Activated CD8-positive, alpha-beta T cell treated with anti-CD3 and anti-CD28 coated beads for 36 hours (primary cell): Measurements from ENCODE around the gene MTCL1. TPM values are rescaled to one million over a fixed set of nuclear protein-coding genes. Genes with fewer than 3 reads are reported as not detected.

Experiments
- ATAC-seq: fragments of 200-7000 bp; cut with Tn5 transposase; one replicate; pipeline ENCODE4 v1.10.0; 2021; ENCODE audit warnings: mild to moderate bottlenecking, moderate library complexity
- CTCF ChIA-PET: fragments of 350-600 bp; sonication (Branson Sonifier 250); formaldehyde crosslinking; loops from one replicate; lab custom pipeline; 2021; ENCODE audit warnings: antibody characterized with exemption; lab: Charles Lee
- POLR2A ChIA-PET: fragments of 350-600 bp; sonication (Branson Sonifier 250); formaldehyde crosslinking; loops from one replicate; lab custom pipeline; 2021; ENCODE audit warnings: antibody characterized with exemption; lab: Charles Lee
- DNase-seq: peaks from one replicate; pipeline ENCODE4 v3.0.0-alpha.2; 2020
- H3K27ac Mint-ChIP-seq: one replicate; pipeline ENCODE4 v1.8.0; 2021; ENCODE audit warnings: mild to moderate bottlenecking, mixed read lengths
- H3K27me3 Mint-ChIP-seq: one replicate; pipeline ENCODE4 v1.8.0; 2021; ENCODE audit warnings: mixed read lengths
- H3K36me3 Mint-ChIP-seq: one replicate; pipeline ENCODE4 v1.8.0; 2021; ENCODE audit warnings: low read depth, mixed read lengths
- H3K4me1 Mint-ChIP-seq: one replicate; pipeline ENCODE4 v1.8.0; 2021; ENCODE audit warnings: low read depth, mixed read lengths
- H3K4me3 Mint-ChIP-seq: one replicate; pipeline ENCODE4 v1.8.0; 2021; ENCODE audit warnings: mild to moderate bottlenecking, moderate library complexity, mixed read lengths
- H3K9me3 Mint-ChIP-seq: one replicate; pipeline ENCODE4 v1.8.0; 2021; ENCODE audit warnings: mixed read lengths
- intact Hi-C: fragments of 100-400 bp; cut with micrococcal nuclease; formaldehyde crosslinking; loops from one replicate; pipeline ENCODE4 v1.10.0; 2022
- total RNA-seq, 2 experiments: library from RNA; stranded (reverse); gene quantifications; one replicate each; pipeline ENCODE4 v1.2.3, GENCODE V29; 2021
- TF ChIP-seq, protein P1 (sequence below): fragments of 200-600 bp; IDR thresholded peaks from one replicate; pipeline ENCODE4 v1.8.0; 2022; ENCODE audit warnings: antibody characterized with exemption, mild to moderate bottlenecking

Gene MTCL1
- total RNA-seq, 2 experiments from 2014 or later, result 0.25 to 0.52 TPM

DNA sequence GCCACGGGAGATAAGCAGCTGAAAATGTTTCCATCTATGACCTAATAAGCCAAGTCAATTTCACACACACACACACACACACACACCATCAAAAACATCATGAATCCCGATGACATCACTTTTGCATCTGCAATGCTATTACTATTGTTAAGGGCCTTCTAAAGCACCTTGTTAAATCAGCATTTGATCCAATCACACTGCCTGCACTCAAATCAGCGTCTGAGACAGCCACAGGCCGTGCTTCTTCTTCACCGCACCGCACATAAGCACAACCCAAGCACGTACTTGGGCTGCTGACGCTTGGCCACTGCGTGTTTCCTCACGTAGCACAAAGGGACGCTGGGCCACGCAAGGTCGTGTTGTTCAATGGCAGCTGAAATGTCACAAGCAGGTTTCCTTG, 15.8 kb upstream of the MTCL1 start:
- ChIA-PET POLR2A (no interaction called here), CTCF (interaction anchor here (1.5 to 1.6 kb wide), 2 partner anchors 35 to 298 kb away, joined by 4 to 6 read pairs; no protein-coding TSS in a partner anchor)
- Mint-ChIP-seq H3K27ac (no peak overlapping the region), H3K36me3 (no peaks in the 10 kb centered on the region), H3K9me3 (no peaks in the 10 kb centered on the region), H3K27me3 (peaks cover 4% of the 10 kb centered on the region), H3K4me3 (no peak overlapping the region), H3K4me1 (no peaks in the 10 kb centered on the region)
- intact Hi-C loops, result no loop called here
- TF ChIP-seq, protein P1, sequence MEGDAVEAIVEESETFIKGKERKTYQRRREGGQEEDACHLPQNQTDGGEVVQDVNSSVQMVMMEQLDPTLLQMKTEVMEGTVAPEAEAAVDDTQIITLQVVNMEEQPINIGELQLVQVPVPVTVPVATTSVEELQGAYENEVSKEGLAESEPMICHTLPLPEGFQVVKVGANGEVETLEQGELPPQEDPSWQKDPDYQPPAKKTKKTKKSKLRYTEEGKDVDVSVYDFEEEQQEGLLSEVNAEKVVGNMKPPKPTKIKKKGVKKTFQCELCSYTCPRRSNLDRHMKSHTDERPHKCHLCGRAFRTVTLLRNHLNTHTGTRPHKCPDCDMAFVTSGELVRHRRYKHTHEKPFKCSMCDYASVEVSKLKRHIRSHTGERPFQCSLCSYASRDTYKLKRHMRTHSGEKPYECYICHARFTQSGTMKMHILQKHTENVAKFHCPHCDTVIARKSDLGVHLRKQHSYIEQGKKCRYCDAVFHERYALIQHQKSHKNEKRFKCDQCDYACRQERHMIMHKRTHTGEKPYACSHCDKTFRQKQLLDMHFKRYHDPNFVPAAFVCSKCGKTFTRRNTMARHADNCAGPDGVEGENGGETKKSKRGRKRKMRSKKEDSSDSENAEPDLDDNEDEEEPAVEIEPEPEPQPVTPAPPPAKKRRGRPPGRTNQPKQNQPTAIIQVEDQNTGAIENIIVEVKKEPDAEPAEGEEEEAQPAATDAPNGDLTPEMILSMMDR, result no peak
- ATAC-seq (no peak), DNase-seq (no peak)

DNA sequence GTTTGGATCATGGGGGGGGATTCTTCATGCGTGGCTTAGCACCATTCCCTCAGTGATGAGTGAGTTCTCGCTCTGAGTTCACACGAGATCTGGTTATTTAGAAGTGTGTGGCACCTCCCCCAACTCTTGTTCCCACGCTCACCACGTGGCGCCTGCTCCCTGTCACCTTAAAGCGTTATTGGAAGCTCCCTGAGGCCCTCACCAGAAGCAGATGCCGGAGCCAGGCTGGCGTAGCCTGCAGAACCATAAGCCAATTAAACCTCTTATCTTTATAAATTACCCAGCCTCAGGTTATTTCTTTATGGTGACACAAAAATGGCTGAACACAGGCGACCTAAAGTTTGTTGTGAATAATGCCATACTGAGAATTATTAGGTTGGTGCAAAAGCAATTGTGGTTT, 10.5 kb upstream of the MTCL1 start:
- TF ChIP-seq, protein P1, result no peak
- Mint-ChIP-seq H3K4me1 (no peaks in the 10 kb centered on the region), H3K4me3 (no peak overlapping the region), H3K27ac (no peak overlapping the region), H3K9me3 (no peaks in the 10 kb centered on the region), H3K36me3 (no peaks in the 10 kb centered on the region), H3K27me3 (peaks cover 4% of the 10 kb centered on the region)
- CTCF ChIA-PET, result interaction anchor here (1.2 to 3.0 kb wide), 6 partner anchors 10 to 373 kb away, joined by 3 to 46 read pairs (median 8); partner anchors contain the start of gene MTCL1
- ATAC-seq (no peak), DNase-seq (no peak)
- intact Hi-C loops, result no loop called here
- POLR2A ChIA-PET, result no interaction called here

DNA sequence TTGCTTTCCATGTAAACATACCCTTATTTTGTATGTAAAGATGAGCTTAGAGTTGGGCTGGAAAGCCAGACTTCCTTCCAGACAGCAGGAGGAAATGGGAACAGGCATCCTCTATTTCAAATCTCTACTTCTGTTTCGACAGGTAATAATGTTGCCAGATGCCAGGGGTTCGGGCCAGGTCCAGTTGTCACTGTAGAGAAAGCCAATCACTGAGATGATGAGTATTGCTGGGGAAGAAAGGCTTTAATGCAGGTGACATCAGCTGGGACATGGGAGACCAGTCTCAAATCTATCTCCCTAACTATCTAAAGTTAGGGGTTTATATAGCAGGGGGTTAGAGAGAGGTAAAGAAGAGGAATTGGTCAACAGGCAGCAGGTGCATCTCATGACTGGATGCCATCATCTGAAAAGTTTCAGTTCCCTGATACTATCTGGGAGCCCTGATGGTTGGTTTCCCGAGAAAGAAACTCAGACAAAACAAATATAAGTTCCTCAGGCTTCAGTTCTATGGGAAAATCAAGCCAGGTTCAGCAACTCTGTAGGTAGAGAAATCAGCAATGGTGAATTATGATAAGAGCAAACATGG, 9.3 kb upstream of the MTCL1 start:
- ATAC-seq, result no peak
- ChIA-PET CTCF (interaction anchor here (0.7 to 3.0 kb wide), 23 partner anchors 9 to 334 kb away, joined by 3 to 46 read pairs (median 3); partner anchors contain the start of gene MTCL1), POLR2A (interaction anchor here (0.6 kb wide), 1 partner anchor 9 kb away, joined by 3 read pairs; no protein-coding TSS in a partner anchor)
- peaks cover 5% of the 10 kb centered on the region for H3K27me3 Mint-ChIP-seq
- TF ChIP-seq, protein P1, result no peak
- no peaks in the 10 kb centered on the region for H3K9me3 Mint-ChIP-seq
- no peak for DNase-seq
- H3K4me3 Mint-ChIP-seq, result no peak overlapping the region
- intact Hi-C loops, result loop anchor here (2.0 kb wide), 1 partner anchor 293 kb away; no protein-coding TSS in a partner anchor
- no peak overlapping the region for H3K27ac Mint-ChIP-seq
- H3K36me3 Mint-ChIP-seq, result no peaks in the 10 kb centered on the region
- H3K4me1 Mint-ChIP-seq, result no peaks in the 10 kb centered on the region

- peak; percentile 92 for ATAC-seq
- Mint-ChIP-seq H3K4me1 (no peaks in the 10 kb centered on the region), H3K27me3 (peaks cover 10% of the 10 kb centered on the region), H3K9me3 (no peaks in the 10 kb centered on the region), H3K4me3 (no peak overlapping the region), H3K27ac (no peak overlapping the region), H3K36me3 (no peaks in the 10 kb centered on the region)
- CTCF ChIA-PET, result interaction anchor here (0.6 to 3.0 kb wide), 27 partner anchors 8 to 334 kb away, joined by 3 to 46 read pairs (median 3); partner anchors contain the start of gene MTCL1
- TF ChIP-seq, protein P1, result peak; percentile 89
- POLR2A ChIA-PET, result interaction anchor here (0.6 kb wide), 1 partner anchor 1286 kb away, joined by 3 read pairs; no protein-coding TSS in a partner anchor
- intact Hi-C loops, result loop anchor here (2.0 kb wide), 1 partner anchor 292 kb away; no protein-coding TSS in a partner anchor
- peak; percentile 81 for DNase-seq
Measured at GRCh38 chr18:8696749-8697211, 8.6 kb upstream of the MTCL1 start.

GRCh38 chr18:8699126-8699525, 6.2 kb upstream of the MTCL1 start:
- POLR2A ChIA-PET, result interaction anchor here (0.7 kb wide), 1 partner anchor 472 kb away, joined by 3 read pairs; no protein-coding TSS in a partner anchor
- H3K4me3 Mint-ChIP-seq, result no peak overlapping the region
- intact Hi-C loops, result no loop called here
- no peaks in the 10 kb centered on the region for H3K9me3 Mint-ChIP-seq
- peaks cover 28% of the 10 kb centered on the region for H3K27me3 Mint-ChIP-seq
- CTCF ChIA-PET, result no interaction called here
- H3K27ac Mint-ChIP-seq, result no peak overlapping the region
- TF ChIP-seq, protein P1, result no peak
- no peak for ATAC-seq
- DNase-seq, result no peak
- no peaks in the 10 kb centered on the region for H3K36me3 Mint-ChIP-seq
- peaks cover 3% of the 10 kb centered on the region for H3K4me1 Mint-ChIP-seq
